Panc1 (cell line): ENCODE results near the gene SIRT7.

Experiments
- CTCF ChIP-seq: fragments of 450-650 bp; IDR thresholded peaks from 2 replicates; pipeline ENCODE4 v1.5.1; 2017; ENCODE audit warnings: mild to moderate bottlenecking
- POLR2AphosphoS5 ChIP-seq: IDR thresholded peaks from 2 replicates; pipeline ENCODE4 v1.6.1; 2012; ENCODE audit warnings: mild to moderate bottlenecking, low read depth, low read length, moderate library complexity
- REST ChIP-seq, 2 experiments: IDR thresholded peaks; 2 replicates each; pipeline ENCODE4 v1.6.1; 2011 to 2012; ENCODE audit warnings: low read depth in 2 of 2, control low read depth in 1 of 2, low read length in 1 of 2, mild to moderate bottlenecking in 1 of 2, moderate library complexity in 1 of 2; ENCODE audit not compliant: insufficient read depth in 1 of 2
- SIN3A ChIP-seq: IDR thresholded peaks from 2 replicates; pipeline ENCODE4 v1.6.1; 2012; ENCODE audit warnings: low read depth, mild to moderate bottlenecking, low read length, moderate library complexity, borderline replicate concordance; ENCODE audit not compliant: insufficient read depth
- TCF7L2 ChIP-seq: IDR thresholded peaks from 2 replicates; pipeline ENCODE4 v1.6.1; 2011; ENCODE audit warnings: mild to moderate bottlenecking, low read depth, low read length, inconsistent platforms

- no peak for TF ChIP-seq CTCF
- no peak for TF ChIP-seq REST (IDR thresholded peaks at IDR 0.05; ENCODE audit: insufficient read depth in 1 of 2, low read depth in 2 of 2, low read length in 1 of 2)
- peak; percentile 57; the same call in 1 of the 2 replicates for TF ChIP-seq POLR2AphosphoS5
- no peak for TF ChIP-seq SIN3A
- TF ChIP-seq TCF7L2 = no peak
Measured at GRCh38 chr17:81885454-81885853, 32.5 kb downstream of the SIRT7 start.
